ENCODE measurements around the gene CHST14. TPM values are rescaled to one million over a fixed set of nuclear protein-coding genes. Genes with fewer than 3 reads are reported as not detected.

CHST14 gene
- total RNA-seq, 2 experiments from 2014 or later: 4.3 to 5.1 TPM

DNA sequence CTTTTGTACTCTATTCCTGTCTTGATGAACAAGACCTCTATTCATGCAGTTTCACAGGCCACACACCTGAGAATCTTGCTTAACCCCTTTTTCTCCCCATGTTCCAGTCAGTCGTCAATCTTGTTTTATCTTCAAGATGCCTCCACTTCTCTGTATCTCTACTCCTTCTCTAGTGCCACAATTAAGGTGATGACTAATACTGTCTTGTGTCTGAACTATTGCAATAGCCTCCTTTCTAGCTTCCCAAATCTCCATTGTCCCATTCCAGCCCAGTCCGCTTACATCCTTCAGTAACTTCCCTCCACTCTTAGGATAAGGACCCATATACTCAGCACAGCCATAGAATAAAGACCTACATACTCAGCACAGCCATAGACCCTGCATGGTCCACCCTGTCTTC lies 24.7 kb downstream of the CHST14 start:
- peak overlapping the region; percentile 2 for H3K27ac Mint-ChIP-seq
- no peak for ATAC-seq
- ChIA-PET CTCF (interaction anchor here (1.0 kb wide), 1 partner anchor 12 kb away, joined by 3 read pairs; no protein-coding TSS in a partner anchor), POLR2A (no interaction called here)
- H3K4me3 Mint-ChIP-seq: no peak overlapping the region
- no peaks in the 10 kb centered on the region for H3K36me3 Mint-ChIP-seq (ENCODE audit: low read depth)
- H3K9me3 Mint-ChIP-seq: no peaks in the 10 kb centered on the region
- peaks cover 4% of the 10 kb centered on the region for H3K27me3 Mint-ChIP-seq
- TF ChIP-seq, protein P1, sequence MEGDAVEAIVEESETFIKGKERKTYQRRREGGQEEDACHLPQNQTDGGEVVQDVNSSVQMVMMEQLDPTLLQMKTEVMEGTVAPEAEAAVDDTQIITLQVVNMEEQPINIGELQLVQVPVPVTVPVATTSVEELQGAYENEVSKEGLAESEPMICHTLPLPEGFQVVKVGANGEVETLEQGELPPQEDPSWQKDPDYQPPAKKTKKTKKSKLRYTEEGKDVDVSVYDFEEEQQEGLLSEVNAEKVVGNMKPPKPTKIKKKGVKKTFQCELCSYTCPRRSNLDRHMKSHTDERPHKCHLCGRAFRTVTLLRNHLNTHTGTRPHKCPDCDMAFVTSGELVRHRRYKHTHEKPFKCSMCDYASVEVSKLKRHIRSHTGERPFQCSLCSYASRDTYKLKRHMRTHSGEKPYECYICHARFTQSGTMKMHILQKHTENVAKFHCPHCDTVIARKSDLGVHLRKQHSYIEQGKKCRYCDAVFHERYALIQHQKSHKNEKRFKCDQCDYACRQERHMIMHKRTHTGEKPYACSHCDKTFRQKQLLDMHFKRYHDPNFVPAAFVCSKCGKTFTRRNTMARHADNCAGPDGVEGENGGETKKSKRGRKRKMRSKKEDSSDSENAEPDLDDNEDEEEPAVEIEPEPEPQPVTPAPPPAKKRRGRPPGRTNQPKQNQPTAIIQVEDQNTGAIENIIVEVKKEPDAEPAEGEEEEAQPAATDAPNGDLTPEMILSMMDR (IDR thresholded peaks at IDR 0.05): no peak
- DNase-seq: no peak
- intact Hi-C loops (cut with micrococcal nuclease): no loop called here
- H3K4me1 Mint-ChIP-seq (ENCODE audit: low read depth): peaks cover 35% of the 10 kb centered on the region

DNA sequence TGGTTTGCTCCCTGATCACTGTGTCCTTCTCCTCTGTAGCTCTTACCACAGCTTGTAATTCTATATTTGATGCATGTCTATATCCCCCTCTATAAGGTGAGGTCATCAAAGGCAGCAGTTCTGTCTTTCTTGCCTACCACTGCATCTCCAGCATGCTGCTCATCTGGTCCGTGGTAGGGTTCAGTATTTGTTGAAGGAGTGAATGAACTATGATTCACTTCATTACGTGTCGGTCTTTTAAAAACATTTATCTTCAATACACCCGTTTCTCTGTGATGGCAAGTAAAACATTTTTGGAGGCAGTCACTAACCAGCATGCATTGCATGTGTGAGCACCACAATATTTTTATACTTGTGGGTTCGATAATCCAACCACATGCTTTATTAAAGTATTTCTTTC lies 27.6 kb downstream of the CHST14 start:
- ATAC-seq (no peak), DNase-seq (no peak)
- intact Hi-C loops (cut with micrococcal nuclease): no loop called here
- ChIA-PET CTCF (interaction anchor here (1.5 to 2.3 kb wide), 3 partner anchors 9 to 161 kb away, joined by 4 to 11 read pairs (median 9); no protein-coding TSS in a partner anchor), POLR2A (no interaction called here)
- Mint-ChIP-seq H3K27me3 (peaks cover 7% of the 10 kb centered on the region), H3K27ac (no peak overlapping the region), H3K4me3 (no peak overlapping the region), H3K36me3 (ENCODE audit: low read depth) (no peaks in the 10 kb centered on the region), H3K4me1 (ENCODE audit: low read depth) (peaks cover 32% of the 10 kb centered on the region), H3K9me3 (no peaks in the 10 kb centered on the region)
- TF ChIP-seq, protein P1 (IDR thresholded peaks at IDR 0.05): no peak

DNA sequence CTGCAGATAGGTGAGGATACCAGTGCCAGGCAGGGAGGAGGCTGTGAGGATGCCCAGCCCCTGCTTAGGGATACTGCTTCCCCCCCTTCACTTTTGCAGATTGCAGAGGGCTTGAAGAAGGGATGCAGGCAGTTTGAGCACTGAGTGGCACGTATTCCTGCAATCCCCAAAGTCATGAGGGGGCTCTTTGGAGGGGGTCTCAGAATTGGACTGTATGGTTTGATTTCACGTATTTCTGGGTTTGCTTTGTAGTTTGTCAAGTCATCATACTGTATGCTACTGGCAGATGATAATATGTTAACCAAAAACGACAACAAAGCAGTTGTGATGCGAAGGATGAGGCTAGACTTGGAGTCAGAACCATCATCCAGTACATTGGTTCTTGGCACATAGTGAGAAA lies 28.1 kb downstream of the CHST14 start:
- ChIA-PET POLR2A (no interaction called here), CTCF (interaction anchor here (1.5 to 2.3 kb wide), 2 partner anchors 20 to 161 kb away, joined by 4 to 9 read pairs; no protein-coding TSS in a partner anchor)
- ATAC-seq: no peak
- intact Hi-C loops (cut with micrococcal nuclease): no loop called here
- TF ChIP-seq, protein P1 (IDR thresholded peaks at IDR 0.05): no peak
- Mint-ChIP-seq H3K36me3 (ENCODE audit: low read depth) (no peaks in the 10 kb centered on the region), H3K9me3 (no peaks in the 10 kb centered on the region), H3K27ac (no peak overlapping the region), H3K4me3 (no peak overlapping the region), H3K4me1 (ENCODE audit: low read depth) (peaks cover 27% of the 10 kb centered on the region), H3K27me3 (peaks cover 7% of the 10 kb centered on the region)
- no peak for DNase-seq

DNA sequence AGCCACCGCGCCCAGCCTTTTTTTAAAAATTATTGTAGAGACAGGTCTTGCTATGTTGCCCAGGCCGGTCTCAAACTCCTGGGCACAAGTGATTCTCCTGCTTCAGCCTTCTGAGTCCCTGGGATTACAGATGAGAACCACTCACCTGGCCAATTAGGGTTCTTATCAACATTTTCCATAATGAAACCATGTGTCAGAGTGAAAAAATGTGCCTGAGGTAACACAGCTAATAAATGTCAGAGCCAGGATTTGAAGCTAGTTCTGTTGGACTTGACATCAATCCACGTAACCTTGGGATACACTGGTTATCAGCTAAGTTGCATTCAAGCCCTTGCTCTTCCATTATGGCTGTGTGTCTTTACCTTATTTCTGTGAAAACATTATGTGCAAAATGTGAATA lies 29.1 kb downstream of the CHST14 start:
- peaks cover 7% of the 10 kb centered on the region for H3K27me3 Mint-ChIP-seq
- DNase-seq (no peak), ATAC-seq (no peak)
- H3K4me1 Mint-ChIP-seq (ENCODE audit: low read depth): peaks cover 17% of the 10 kb centered on the region
- H3K27ac Mint-ChIP-seq: no peak overlapping the region
- no peak overlapping the region for H3K4me3 Mint-ChIP-seq
- CTCF ChIA-PET: interaction anchor here (1.0 to 1.6 kb wide), 2 partner anchors 24 to 43 kb away, joined by 4 read pairs; no protein-coding TSS in a partner anchor
- intact Hi-C loops (cut with micrococcal nuclease): no loop called here
- H3K9me3 Mint-ChIP-seq: no peaks in the 10 kb centered on the region
- POLR2A ChIA-PET: no interaction called here
- TF ChIP-seq, protein P1 (IDR thresholded peaks at IDR 0.05): no peak
- H3K36me3 Mint-ChIP-seq (ENCODE audit: low read depth): no peaks in the 10 kb centered on the region

DNA sequence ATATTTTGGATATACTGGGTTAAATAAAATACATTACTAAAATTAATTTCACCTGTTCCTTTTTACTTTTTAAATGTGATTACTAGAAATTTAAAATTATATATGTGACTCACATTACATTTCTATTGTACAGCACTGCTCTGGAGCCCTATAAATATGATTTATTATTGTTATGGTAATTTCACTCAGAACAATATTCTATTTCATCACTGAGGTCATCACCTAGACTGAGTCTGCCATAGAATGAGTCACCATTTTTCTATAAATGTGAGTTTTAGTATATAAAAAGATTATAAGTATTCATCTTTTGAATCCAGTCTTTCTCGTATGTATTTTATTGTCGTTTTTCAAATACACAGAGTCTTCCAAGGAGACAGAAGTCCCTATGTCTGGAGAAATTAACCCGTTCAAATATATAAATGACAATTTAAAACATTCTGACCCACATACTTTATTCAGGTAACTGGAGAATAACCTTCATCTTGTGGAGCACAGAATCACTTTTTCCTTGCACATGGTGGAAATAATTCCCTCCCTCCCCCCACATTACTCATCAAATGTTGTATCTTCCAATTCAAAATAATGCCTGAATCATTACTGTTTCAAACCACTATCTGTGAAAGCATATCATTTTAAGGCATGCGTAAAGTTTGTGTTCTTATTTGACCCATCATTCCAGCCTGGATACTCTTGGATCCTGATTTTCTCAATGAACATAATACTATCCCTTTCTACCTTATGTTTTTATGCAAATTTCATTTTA lies 30.0 kb downstream of the CHST14 start:
- CTCF ChIA-PET: interaction anchor here (0.9 to 1.6 kb wide), 3 partner anchors 19 to 222 kb away, joined by 3 to 4 read pairs (median 3); no protein-coding TSS in a partner anchor

More for the DNA sequence above, 30.0 kb downstream of the CHST14 start:
- Mint-ChIP-seq H3K27me3 (peaks cover 5% of the 10 kb centered on the region), H3K36me3 (ENCODE audit: low read depth) (no peaks in the 10 kb centered on the region), H3K27ac (no peak overlapping the region), H3K4me1 (ENCODE audit: low read depth) (peaks cover 13% of the 10 kb centered on the region), H3K4me3 (no peak overlapping the region), H3K9me3 (no peaks in the 10 kb centered on the region)
- TF ChIP-seq, protein P1 (IDR thresholded peaks at IDR 0.05): no peak
- ATAC-seq (peak; percentile 45), DNase-seq (no peak)
- intact Hi-C loops (cut with micrococcal nuclease): no loop called here
- POLR2A ChIA-PET: no interaction called here

Measured in activated CD8-positive, alpha-beta T cell treated with anti-CD3 and anti-CD28 coated beads for 36 hours (primary cell).